HG02885 (cell line): Measurements from ENCODE around the gene TOMM22.

Experiments used
- ATAC-seq: cut with Tn5 transposase; IDR thresholded peaks from one replicate; pipeline ENCODE4 v1.9.1; 2021; ENCODE audit warnings: mild to moderate bottlenecking; ENCODE audit not compliant: unreplicated experiment, poor library complexity

Gene TOMM22

GRCh38 chr22:38694940-38695339, 13.2 kb downstream of the TOMM22 start:
- ATAC-seq, result no peak

GRCh38 chr22:38696606-38697424, 15.1 kb downstream of the TOMM22 start:
- ATAC-seq, result no peak

GRCh38 chr22:38697425-38698089, 15.8 kb downstream of the TOMM22 start:
- ATAC-seq, result no peak

GRCh38 chr22:38698407-38699094, 16.8 kb downstream of the TOMM22 start:
- ATAC-seq, result no peak

GRCh38 chr22:38699143-38699542, 17.4 kb downstream of the TOMM22 start:
- ATAC-seq, result no peak

GRCh38 chr22:38699784-38700183, 18.0 kb downstream of the TOMM22 start:
- no peak for ATAC-seq

GRCh38 chr22:38700270-38700788, 18.6 kb downstream of the TOMM22 start:
- no peak for ATAC-seq

- ATAC-seq, result peak; percentile 42
These were observed 19.3 kb downstream of the TOMM22 start, which contains the start of gene JOSD1 for GRCh38 chr22:38700789-38701628. Gene JOSD1 (minus strand): TSS chr22:38700943. CDS start chr22:38699987, 956 bp downstream.

- no peak for ATAC-seq
These were observed 23.0 kb downstream of the TOMM22 start for GRCh38 chr22:38704654-38705234.

GRCh38 chr22:38705235-38706100, 23.7 kb downstream of the TOMM22 start, which contains the start of gene GTPBP1:
Gene GTPBP1 (plus strand): TSS chr22:38705944. CDS start chr22:38705956, 12 bp downstream.
- peak; percentile 74 for ATAC-seq

- ATAC-seq, result no peak
These were observed 24.5 kb downstream of the TOMM22 start for GRCh38 chr22:38706101-38706900.

GRCh38 chr22:38706901-38707195, 25.1 kb downstream of the TOMM22 start:
- ATAC-seq, result no peak

GRCh38 chr22:38707346-38707745, 25.6 kb downstream of the TOMM22 start:
- ATAC-seq, result no peak

- no peak for ATAC-seq
These were observed 26.2 kb downstream of the TOMM22 start for GRCh38 chr22:38707984-38708383.

GRCh38 chr22:38709306-38709705, 27.5 kb downstream of the TOMM22 start:
- ATAC-seq, result no peak

GRCh38 chr22:38710351-38710750, 28.6 kb downstream of the TOMM22 start:
- no peak for ATAC-seq

- ATAC-seq, result no peak
These were observed 29.1 kb downstream of the TOMM22 start for GRCh38 chr22:38710866-38711265.
